GM12878 (cell line): ENCODE data around the gene MROH8. TPM values are rescaled to one million over a fixed set of nuclear protein-coding genes. Genes with fewer than 3 reads are reported as not detected.

Experiments
- CHD4 ChIP-seq: fragments of 200-600 bp; sonication (generic); IDR thresholded peaks from 2 replicates; pipeline ENCODE4 v1.6.1; 2016; ENCODE audit warnings: mild to moderate bottlenecking
- CUX1 ChIP-seq: IDR thresholded peaks from 2 replicates; pipeline ENCODE4 v1.6.1; 2012; ENCODE audit warnings: improper control_type of control experiment, low read depth, low read length; ENCODE audit not compliant: insufficient replicate concordance
- EP300 ChIP-seq, 2 experiments: fragments of 150-350 bp in 1 of 2; IDR thresholded peaks; 2 replicates each; pipeline ENCODE4 v1.6.1; 2011 to 2012; ENCODE audit warnings: low read depth in 2 of 2, low read length in 2 of 2, borderline replicate concordance in 1 of 2, improper control_type of control experiment in 1 of 2, inconsistent platforms in 1 of 2; ENCODE audit not compliant: control insufficient read depth in 1 of 2
- KLF5 ChIP-seq: fragments of 450-650 bp; IDR thresholded peaks from 2 replicates; pipeline ENCODE4 v1.6.1; 2014; ENCODE audit warnings: mild to moderate bottlenecking; ENCODE audit not compliant: partially characterized antibody
- NBN ChIP-seq: fragments of 450-650 bp; IDR thresholded peaks from 2 replicates; pipeline ENCODE4 v1.6.1; 2016
- NFIC ChIP-seq: IDR thresholded peaks from 2 replicates; pipeline ENCODE4 v1.6.1; 2012; ENCODE audit warnings: low read depth, mild to moderate bottlenecking, inconsistent platforms, low read length, moderate library complexity
- TCF7 ChIP-seq: IDR thresholded peaks from 2 replicates; pipeline ENCODE4 v1.6.1; 2014; ENCODE audit warnings: antibody characterized with exemption, borderline replicate concordance
- YBX1 ChIP-seq: fragments of 450-650 bp; IDR thresholded peaks from 2 replicates; pipeline ENCODE4 v1.6.1; 2016; ENCODE audit warnings: antibody characterized with exemption
- polyA plus RNA-seq, 11 experiments: library from polyadenylated mRNA; depleted of rRNA in 4 of 11; unstranded in 6 of 11; stranded (reverse) in 5 of 11; fragments of >200 nt; fragmentation: Nextera tagmentation in 4 of 11; fragmentation: Illumina TruSeq in 1 of 11; extraction: Ambion mirVana in 4 of 11; extraction: Trizol in 1 of 11; gene quantifications; 1 replicate in 1 of 11; 2 replicates in 10 of 11; pipeline versions ENCODE4 v1.2.1 to v1.2.3, GENCODE V29; 2011 to 2016; ENCODE audit warnings: inconsistent platforms in 2 of 11, missing spikeins in 2 of 11, low read depth in 1 of 11
- total RNA-seq, 4 experiments: library from RNA; depleted of rRNA in 3 of 4; stranded (reverse); fragments of >200 nt in 3 of 4; fragmentation: Illumina TruSeq in 1 of 4; extraction: Trizol in 1 of 4; gene quantifications; 2 replicates each; pipeline versions ENCODE4 v1.2.1 to v1.2.3, GENCODE V29; 2013 to 2021
- TF ChIP-seq, protein P1 (sequence below): fragments of 450-650 bp; formaldehyde crosslinking; IDR thresholded peaks from 2 replicates; pipeline ENCODE4 v1.4.0; 2020; ENCODE audit warnings: mild to moderate bottlenecking, moderate library complexity
- TF ChIP-seq, protein P2 (sequence below), 3 experiments: IDR thresholded peaks in 2 of 3; conservative IDR thresholded peaks in 1 of 3; 2 replicates each; pipeline ENCODE4 v1.5.1; 2011; ENCODE audit warnings: low read depth in 3 of 3, low read length in 3 of 3, mild to moderate bottlenecking in 3 of 3, control low read depth in 2 of 3, moderate library complexity in 2 of 3, inconsistent platforms in 1 of 3, mixed read lengths in 1 of 3; ENCODE audit not compliant: control insufficient read depth in 2 of 3, insufficient read depth in 1 of 3; ENCODE audit errors: extremely low read depth in 1 of 3
- TF ChIP-seq, protein P3 (sequence below): fragments of 450-650 bp; IDR thresholded peaks from 2 replicates; pipeline ENCODE4 v1.6.1; 2017; ENCODE audit warnings: mild to moderate bottlenecking, low read depth, inconsistent platforms; ENCODE audit not compliant: poor library complexity, severe bottlenecking

Gene MROH8
- total and polyA plus RNA-seq, 10 of the 15 experiments (the other 5 are each of a cell fraction or from before 2014, with no cell fraction given) = 0.16 to 2.8 (median 1.8) TPM

DNA sequence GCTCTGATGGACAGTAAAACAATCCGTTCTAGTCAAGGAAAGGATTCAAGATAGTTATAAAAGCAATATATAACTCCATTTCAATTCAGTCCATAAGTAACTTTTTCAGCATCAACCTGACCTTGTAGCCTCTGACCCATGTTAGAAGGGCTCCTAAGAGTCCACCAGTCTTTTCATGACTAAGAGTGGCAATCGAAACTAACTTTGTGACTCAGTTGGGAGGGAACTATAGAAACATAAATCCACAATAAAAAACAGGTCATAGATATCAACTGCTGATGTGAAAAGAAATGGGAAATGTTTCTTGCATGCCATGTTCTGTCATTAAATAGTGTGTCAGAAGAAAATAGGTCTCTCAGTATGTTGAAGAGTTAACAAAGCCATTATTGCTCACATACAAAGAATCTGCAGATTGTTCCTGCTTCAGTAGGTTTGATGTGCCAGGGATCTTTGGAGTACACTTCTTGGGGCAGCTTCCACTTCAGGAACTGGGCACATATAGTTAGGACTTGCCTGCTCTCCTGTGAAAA lies 67.4 kb downstream of the MROH8 start (continued):
- TF ChIP-seq, protein P1, sequence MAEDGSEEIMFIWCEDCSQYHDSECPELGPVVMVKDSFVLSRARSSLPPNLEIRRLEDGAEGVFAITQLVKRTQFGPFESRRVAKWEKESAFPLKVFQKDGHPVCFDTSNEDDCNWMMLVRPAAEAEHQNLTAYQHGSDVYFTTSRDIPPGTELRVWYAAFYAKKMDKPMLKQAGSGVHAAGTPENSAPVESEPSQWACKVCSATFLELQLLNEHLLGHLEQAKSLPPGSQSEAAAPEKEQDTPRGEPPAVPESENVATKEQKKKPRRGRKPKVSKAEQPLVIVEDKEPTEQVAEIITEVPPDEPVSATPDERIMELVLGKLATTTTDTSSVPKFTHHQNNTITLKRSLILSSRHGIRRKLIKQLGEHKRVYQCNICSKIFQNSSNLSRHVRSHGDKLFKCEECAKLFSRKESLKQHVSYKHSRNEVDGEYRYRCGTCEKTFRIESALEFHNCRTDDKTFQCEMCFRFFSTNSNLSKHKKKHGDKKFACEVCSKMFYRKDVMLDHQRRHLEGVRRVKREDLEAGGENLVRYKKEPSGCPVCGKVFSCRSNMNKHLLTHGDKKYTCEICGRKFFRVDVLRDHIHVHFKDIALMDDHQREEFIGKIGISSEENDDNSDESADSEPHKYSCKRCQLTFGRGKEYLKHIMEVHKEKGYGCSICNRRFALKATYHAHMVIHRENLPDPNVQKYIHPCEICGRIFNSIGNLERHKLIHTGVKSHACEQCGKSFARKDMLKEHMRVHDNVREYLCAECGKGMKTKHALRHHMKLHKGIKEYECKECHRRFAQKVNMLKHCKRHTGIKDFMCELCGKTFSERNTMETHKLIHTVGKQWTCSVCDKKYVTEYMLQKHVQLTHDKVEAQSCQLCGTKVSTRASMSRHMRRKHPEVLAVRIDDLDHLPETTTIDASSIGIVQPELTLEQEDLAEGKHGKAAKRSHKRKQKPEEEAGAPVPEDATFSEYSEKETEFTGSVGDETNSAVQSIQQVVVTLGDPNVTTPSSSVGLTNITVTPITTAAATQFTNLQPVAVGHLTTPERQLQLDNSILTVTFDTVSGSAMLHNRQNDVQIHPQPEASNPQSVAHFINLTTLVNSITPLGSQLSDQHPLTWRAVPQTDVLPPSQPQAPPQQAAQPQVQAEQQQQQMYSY (CRISPR knock-in tag) = no peak
- TF ChIP-seq CHD4 (no peak), KLF5 (no peak), NBN (no peak), CUX1 (no peak), YBX1 (no peak), TCF7 (no peak), EP300 (IDR thresholded peaks at IDR 0.05; ENCODE audit: borderline replicate concordance in 1 of 2, control insufficient read depth in 1 of 2, low read depth in 2 of 2, low read length in 2 of 2) (no peak), NFIC (no peak)
- TF ChIP-seq, protein P2, sequence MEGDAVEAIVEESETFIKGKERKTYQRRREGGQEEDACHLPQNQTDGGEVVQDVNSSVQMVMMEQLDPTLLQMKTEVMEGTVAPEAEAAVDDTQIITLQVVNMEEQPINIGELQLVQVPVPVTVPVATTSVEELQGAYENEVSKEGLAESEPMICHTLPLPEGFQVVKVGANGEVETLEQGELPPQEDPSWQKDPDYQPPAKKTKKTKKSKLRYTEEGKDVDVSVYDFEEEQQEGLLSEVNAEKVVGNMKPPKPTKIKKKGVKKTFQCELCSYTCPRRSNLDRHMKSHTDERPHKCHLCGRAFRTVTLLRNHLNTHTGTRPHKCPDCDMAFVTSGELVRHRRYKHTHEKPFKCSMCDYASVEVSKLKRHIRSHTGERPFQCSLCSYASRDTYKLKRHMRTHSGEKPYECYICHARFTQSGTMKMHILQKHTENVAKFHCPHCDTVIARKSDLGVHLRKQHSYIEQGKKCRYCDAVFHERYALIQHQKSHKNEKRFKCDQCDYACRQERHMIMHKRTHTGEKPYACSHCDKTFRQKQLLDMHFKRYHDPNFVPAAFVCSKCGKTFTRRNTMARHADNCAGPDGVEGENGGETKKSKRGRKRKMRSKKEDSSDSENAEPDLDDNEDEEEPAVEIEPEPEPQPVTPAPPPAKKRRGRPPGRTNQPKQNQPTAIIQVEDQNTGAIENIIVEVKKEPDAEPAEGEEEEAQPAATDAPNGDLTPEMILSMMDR (IDR thresholded peaks at IDR 0.05 in 2 of 3, conservative IDR thresholded peaks at IDR 0.05 in 1 of 3; ENCODE audit: control insufficient read depth in 2 of 3, extremely low read depth in 1 of 3, insufficient read depth in 1 of 3, low read depth in 3 of 3, low read length in 3 of 3) = no peak
- TF ChIP-seq, protein P3, sequence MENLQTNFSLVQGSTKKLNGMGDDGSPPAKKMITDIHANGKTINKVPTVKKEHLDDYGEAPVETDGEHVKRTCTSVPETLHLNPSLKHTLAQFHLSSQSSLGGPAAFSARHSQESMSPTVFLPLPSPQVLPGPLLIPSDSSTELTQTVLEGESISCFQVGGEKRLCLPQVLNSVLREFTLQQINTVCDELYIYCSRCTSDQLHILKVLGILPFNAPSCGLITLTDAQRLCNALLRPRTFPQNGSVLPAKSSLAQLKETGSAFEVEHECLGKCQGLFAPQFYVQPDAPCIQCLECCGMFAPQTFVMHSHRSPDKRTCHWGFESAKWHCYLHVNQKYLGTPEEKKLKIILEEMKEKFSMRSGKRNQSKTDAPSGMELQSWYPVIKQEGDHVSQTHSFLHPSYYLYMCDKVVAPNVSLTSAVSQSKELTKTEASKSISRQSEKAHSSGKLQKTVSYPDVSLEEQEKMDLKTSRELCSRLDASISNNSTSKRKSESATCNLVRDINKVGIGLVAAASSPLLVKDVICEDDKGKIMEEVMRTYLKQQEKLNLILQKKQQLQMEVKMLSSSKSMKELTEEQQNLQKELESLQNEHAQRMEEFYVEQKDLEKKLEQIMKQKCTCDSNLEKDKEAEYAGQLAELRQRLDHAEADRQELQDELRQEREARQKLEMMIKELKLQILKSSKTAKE = no peak
